A172 (cell line): ENCODE measurements around the gene IL1RAPL2. TPM values are rescaled to one million over a fixed set of nuclear protein-coding genes. Genes with fewer than 3 reads are reported as not detected.
"Not testable (repeated sequence)": the region's sequence is repeated elsewhere in the genome, so short reads cannot be mapped to it uniquely, and the experiment has no call there.

Experiments
- DNase-seq: peaks from one replicate; pipeline ENCODE4 v3.0.0-alpha.2; 2015; ENCODE audit warnings: low spot score
- total RNA-seq: library from RNA; depleted of rRNA; stranded (reverse); fragments of >200 nt; shearing (Covaris generic); gene quantifications from 2 replicates; pipeline ENCODE4 v1.2.3, GENCODE V29; 2014

Gene IL1RAPL2
- total RNA-seq, 1 experiment from 2014 or later = not detected

- DNase-seq = no peak
Observed at GRCh38 chrX:105608745-105609144, 1042.7 kb downstream of the IL1RAPL2 start.

DNA sequence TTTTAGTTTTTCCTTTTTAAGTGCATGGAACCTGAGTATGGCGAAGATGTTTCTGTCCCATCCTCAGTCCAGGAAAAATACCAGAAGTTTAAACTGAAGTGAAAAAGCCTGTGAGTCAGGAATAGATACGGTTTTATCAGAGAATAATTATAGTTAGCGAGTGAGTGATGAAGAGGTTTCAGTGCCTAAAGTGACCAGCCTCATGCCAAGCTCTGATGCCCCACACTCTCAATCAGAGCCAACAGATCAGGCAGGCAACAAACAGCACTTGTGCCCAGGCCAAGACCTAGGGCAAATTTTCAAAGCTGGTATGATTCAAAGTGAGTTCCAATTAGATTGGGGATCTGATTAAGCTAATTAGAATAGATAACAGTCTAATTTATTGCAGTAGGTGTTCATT lies 1043.5 kb downstream of the IL1RAPL2 start:
- no peak for DNase-seq

GRCh38 chrX:105610411-105610810 lies 1044.4 kb downstream of the IL1RAPL2 start:
- no peak for DNase-seq

GRCh38 chrX:105618393-105619101 lies 1052.5 kb downstream of the IL1RAPL2 start:
- no peak for DNase-seq

DNA sequence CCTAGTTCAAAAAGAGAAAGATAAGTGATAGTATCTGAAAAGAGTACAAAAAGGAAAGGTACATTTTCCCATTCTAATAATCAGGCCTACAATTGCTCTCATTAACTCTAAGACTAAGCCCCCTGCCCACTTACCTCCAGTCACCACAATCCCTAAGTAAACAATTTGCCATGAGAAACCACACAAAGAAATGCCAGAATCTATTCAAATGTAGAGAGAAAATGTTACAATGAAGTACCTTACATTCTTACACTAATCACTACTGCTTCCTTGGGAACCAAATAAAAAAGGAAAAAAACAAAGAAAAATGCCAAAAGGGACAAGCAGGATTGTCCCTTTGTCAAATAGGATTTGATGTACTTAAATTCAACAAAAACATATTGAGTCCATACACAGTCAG lies 1068.2 kb downstream of the IL1RAPL2 start:
- DNase-seq = no peak

DNA sequence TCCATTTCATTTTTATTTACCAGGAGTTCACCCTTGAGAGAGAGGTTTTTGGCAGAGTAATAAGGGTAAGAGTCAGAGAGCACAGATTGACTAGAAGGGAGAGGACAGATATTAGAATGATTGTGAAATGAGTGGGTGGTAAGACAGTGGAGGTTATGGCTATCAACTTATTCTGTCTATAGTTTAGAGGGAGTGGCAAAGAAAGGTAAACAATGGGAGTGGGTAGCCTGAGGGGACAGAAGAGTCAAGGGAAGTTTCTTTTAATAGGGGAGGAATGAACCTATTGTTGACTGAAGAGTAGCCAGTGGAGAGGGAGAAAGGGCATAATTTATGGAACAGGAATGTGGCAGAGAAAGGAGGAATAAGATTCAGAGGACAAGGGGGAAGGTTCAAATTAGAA lies 1069.8 kb downstream of the IL1RAPL2 start:
- no peak for DNase-seq

DNA sequence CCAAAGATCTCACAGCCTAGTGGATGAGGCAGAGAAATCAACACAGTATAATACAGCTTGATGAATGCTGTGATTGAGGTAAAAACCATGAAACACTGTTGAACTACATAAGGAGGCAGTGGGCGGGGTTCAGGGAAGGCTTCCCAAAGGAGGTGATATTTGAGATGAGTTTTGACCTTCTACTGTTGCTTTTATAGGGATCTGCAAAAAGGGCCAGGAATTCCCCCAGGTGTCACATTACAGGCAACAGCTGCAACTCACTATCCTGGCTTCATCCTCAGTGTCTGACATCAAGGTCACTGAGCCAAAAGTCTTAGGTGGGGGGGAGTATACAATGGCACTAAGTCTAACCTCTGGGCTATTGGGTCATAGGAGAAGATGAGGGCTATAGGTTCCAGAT lies 1070.7 kb downstream of the IL1RAPL2 start:
- no peak for DNase-seq

DNA sequence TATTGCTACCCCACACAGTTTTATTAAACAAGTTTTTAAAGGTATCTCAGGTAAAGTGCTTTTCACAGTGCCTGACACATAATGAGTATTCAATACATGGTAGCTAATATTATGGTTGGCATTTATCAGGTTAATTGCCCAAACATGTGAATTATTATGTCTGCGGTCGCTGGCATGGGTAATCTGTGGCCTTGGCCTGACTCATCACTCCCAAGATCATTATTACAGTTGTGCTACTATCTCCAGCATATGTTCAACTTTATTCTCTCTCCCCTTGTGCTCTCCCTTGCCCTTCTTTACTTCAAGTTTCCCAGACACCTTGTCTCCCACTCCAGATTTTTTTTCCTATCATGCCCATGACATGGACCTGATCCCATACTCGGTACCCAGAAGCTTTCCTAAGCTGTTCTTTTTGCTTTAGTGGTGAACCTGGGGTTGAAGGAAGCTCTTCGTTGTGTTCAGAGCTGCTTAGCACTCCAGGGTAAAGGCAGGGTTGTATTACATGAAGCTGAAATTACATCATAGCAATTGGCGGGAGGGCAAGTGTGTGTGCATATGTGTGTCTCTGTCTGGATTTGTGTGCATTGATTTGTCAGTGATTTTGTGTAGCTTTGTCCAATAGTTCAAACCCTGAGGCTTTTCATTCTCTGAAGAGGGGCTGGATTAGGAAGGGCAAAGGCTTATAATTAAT lies 1079.8 kb downstream of the IL1RAPL2 start:
- DNase-seq = no peak

DNA sequence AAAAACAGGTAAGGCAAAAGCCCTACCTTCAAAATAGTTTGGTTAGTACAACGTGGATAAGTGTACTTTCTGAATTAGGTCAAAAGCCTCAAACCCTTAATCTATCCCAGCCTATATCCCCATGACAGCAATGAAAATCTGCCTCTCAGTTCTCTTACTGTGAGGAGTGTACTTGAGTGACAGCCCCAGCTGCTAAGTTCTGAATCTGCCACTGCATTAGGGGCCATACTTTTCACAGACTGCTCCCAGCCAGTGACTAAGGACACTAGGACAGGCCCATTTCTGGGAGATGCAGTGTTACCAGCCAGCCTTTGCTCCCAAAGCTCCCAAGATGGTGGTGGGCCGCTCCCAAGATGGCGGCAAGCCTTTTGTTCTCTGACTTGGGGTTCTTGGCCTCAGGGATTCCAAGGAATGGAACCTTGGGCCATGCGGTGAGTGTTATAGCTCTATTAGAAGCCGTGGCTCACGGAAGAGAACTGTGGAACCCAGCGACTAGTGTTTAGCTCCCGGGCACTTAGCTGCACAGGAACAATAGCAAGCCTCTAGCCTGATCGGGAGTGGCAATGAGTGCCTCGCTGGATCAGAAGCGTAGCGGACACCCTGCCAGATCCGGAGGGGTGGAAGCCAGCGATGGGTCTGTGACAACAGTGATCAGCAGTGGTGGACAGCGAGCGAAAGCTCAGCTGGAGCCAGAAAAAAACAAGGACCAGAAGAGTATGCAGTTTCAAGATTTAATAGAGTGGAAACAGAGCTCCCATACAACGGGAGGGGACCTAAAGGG lies 1080.8 kb downstream of the IL1RAPL2 start:
- DNase-seq = no peak

- DNase-seq = no peak
Observed at GRCh38 chrX:105647749-105648148, 1081.8 kb downstream of the IL1RAPL2 start.

DNA sequence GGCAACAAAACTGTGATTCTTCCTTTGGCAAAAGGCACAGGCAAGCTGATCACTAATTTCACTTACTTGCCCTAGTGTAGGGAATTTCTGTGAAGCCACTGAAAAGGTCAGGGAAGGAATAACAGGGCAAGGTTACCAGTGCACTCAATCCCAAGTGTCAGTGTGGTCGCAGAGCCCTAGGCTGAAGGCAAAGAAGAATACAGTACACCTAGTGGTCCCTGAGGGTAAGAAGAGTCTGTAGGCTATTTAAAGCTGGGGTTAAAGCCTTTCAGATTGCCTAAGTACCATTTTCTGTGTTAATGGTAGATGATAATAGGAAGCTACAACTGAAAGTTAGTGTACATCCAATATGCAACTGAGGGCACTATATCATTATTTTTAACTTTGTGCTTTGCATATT lies 1082.7 kb downstream of the IL1RAPL2 start:
- no peak for DNase-seq

- no peak for DNase-seq
Observed at GRCh38 chrX:105650577-105650976, 1084.6 kb downstream of the IL1RAPL2 start.

DNA sequence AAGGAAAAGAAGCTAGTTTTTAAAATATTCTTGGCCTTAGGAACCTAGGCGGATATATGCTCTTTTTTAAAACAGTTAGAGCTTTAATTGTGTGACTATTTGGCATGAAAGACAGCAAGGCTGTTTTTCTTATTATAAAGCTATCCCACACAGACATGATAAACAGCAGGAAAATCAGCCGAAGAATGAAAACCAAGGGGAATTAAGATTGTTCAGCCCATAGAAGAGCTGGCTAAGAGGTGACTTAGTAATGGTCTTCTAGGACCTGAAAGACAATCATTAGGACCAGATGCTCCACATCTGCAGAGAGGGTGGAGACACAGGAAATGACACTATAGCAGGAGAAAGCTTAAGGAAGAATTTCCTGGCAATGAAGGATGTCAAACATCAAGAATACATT lies 1085.0 kb downstream of the IL1RAPL2 start:
- no peak for DNase-seq

DNA sequence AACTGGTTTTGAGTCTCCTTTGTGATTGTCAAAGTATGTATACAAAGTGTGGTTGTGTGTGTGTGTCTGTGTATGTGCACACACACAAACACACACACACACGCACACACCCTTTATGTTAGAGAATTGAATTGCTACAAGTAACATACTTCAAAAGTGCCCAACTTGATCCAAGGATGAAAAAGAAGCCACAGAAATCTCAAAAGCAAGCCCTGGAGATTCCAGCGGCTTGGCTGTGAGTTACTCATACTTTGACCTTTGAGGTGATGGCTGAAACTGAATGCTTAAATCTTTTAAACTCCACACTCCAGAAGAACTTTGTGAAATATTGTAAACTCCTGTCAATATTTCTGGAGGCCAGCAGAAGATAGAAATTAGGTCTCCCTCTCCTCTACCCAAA lies 1087.9 kb downstream of the IL1RAPL2 start:
- DNase-seq = no peak

- no peak for DNase-seq
Observed at GRCh38 chrX:105658136-105658535, 1092.1 kb downstream of the IL1RAPL2 start.

DNA sequence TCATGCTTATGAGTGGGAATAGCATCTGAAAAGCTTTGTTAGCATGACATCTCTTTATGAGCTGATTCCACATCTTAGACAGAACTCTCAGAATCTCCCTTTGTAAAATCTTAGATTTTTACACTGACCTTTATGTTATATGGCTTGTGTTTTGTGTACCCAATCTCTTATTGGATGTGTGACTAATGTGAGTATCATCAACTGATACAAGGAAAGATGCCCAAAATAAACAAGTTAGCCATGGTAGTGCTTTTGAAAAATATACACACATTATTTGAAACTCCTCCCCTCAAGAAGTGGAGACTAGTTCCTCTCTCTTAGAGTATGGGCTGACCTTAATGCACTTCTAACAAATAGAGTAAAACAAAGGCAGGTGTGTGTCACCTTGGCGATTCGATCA lies 1096.2 kb downstream of the IL1RAPL2 start:
- no peak for DNase-seq

DNA sequence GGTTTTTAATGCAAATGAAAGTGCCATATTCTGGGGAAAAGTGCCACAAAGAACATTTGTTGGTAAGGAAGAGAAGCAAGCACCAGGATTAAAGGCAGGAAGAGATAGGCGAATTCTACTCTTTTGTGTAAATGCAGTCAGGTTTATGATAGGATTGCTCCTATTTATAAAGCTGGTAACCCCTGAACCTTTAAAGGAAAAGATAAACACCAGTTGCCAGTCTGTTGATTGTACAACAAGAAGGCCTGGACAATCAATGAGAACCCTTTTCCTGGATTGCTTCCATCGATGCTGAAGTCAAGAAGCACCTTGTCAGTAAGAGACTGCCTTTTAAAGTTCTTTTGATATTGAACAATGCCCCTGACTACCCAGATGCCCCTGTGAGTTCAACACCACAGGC lies 1098.2 kb downstream of the IL1RAPL2 start:
- DNase-seq = no peak

DNA sequence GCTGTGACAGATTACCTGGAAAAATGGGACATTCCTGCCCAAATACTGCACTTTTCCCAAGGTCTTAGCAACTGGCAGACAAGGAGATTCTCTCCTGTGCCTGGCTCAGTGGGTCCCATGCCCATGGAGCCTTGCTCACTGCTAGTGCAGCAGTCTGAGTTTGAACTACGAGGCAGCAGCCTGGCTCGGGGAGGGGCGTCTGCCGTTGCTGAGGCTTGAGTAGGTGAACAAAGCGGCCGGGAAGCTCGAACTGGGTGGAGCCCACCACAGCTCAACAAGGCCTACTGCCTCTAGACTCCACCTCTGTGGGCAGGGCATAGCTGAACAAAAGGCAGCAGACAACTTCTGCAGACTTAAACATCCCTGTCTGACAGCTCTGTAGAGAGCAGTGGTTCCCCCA lies 1118.3 kb downstream of the IL1RAPL2 start:
- DNase-seq = not testable (repeated sequence)

GRCh38 chrX:105694839-105695238 lies 1128.8 kb downstream of the IL1RAPL2 start:
- no peak for DNase-seq

GRCh38 chrX:105695451-105695850 lies 1129.5 kb downstream of the IL1RAPL2 start:
- no peak for DNase-seq

DNA sequence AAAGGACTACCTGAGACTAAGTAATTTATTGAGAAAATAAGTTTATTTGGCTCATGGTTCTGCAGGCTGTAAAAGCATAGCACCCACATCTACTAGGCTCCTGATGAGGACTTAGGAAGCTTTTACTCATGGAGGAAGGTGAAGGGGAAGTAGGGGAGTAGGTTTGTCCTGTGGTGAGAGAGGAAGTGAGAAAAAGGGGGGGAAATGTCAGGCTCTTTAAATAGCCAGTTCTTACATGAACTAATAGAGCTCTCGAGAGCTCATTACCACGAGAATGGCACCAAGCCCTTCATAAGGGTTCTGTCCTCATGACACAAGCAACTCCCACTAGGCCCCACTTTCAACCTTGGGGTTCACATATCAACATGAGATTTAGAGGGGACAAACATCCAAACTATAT lies 1130.9 kb downstream of the IL1RAPL2 start:
- no peak for DNase-seq

DNA sequence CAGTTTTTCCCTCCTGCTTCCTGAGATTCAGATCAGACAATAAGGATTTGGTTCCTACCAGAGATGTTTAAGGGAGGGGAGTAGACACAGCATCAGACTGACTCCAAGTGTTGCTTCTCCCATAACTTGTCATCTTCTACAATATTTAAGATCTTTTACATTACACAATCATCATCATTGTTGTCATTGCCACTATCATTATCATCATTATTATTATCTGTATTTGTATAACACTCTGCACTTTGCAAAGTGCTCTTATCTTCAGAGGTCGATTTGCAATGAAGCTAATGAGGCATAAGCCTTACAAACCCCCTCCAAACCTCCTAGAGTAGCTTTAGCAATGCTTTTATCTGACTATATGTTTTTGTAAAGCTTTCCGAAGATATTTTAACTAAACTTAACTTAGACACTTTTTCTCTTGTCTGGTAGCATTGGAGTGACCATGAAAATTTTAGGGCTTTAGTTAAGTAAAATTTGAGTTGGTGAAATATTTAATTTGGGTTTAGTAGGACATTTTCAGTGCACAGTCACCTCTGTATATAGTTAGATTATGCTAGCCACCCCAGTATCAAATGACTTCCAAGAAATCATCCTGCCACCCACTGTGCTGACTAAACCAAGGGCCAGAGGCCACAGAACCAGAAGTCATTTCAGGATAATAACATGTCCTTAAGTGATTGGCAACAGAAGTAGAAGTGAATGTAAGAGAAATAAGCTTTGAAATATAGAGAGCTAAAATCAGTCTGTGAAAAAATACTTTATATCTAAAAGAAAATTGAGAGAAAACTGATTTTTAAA lies 1132.2 kb downstream of the IL1RAPL2 start:
- DNase-seq = no peak
